ENCODE data around the gene ANAPC15. TPM values are rescaled to one million over a fixed set of nuclear protein-coding genes. Genes with fewer than 3 reads are reported as not detected.

ANAPC15 gene
- total and polyA plus RNA-seq, 2 donors (not counting 3 experiments of a cell fraction or from before 2014, with no cell fraction given) = 67.0 to 70.5 TPM

- peaks cover 49% of the 10 kb centered on the region for H3K79me2 ChIP-seq (ENCODE audit: control insufficient read depth, insufficient read depth, low read length)
- peak overlapping the region; percentile 96 for H3K4me2 ChIP-seq (ENCODE audit: insufficient read depth, low read length)
- dilution Hi-C loops (cut with MboI; ENCODE audit: extremely low pct_ligation_motif_present, low sequenced_read_pairs) (loop anchor here (10.0 kb wide), 1 partner anchor 55 kb away; no protein-coding TSS in a partner anchor), intact Hi-C loops (cut with micrococcal nuclease) (loop anchor here (1.0 to 2.0 kb wide), 6 partner anchors 8 to 65 kb away; partner anchors contain the start of genes ANAPC15 and LAMTOR1)
- H3K27me3 ChIP-seq (ENCODE audit: control insufficient read depth in 2 of 2, insufficient read depth in 2 of 2, low read length in 2 of 2) = no peaks in the 10 kb centered on the region
- no peaks in the 10 kb centered on the region for H3K9me3 ChIP-seq (replicated peaks; ENCODE audit: control insufficient read depth, insufficient read depth, low read length)
- H3K9me1 ChIP-seq (replicated peaks; ENCODE audit: control insufficient read depth, extremely low read depth, insufficient read depth, low read length) = no peaks in the 10 kb centered on the region
- peak overlapping the region; percentile 72 for H3K9ac ChIP-seq (replicated peaks; ENCODE audit: extremely low read depth, insufficient read depth, low read length)
- BruUV-seq (replicated peaks) = no TSS peak
- no peak for TF ChIP-seq POLR2AphosphoS5 (IDR thresholded peaks at IDR 0.05; ENCODE audit: insufficient read depth, low read depth, low read length)
- TF ChIP-seq CTCF (IDR thresholded peaks at IDR 0.05; ENCODE audit: extremely low read depth in 1 of 2, insufficient read depth in 1 of 2, low read depth in 1 of 2, low read length in 2 of 2) = no peak
- TF ChIP-seq JUN (IDR thresholded peaks at IDR 0.05; ENCODE audit: borderline replicate concordance, insufficient read depth, insufficient read length, low read depth) = no peak
- TF ChIP-seq POLR2A (IDR thresholded peaks at IDR 0.05; ENCODE audit: low read depth, low read length) = no peak
- no peak for TF ChIP-seq GATA2 (IDR thresholded peaks at IDR 0.05; ENCODE audit: insufficient read depth, insufficient read length, low read depth, low read length)
- no peak for TF ChIP-seq FOS (IDR thresholded peaks at IDR 0.05; ENCODE audit: borderline replicate concordance, insufficient read depth, low read length)
- no peak for TF ChIP-seq EZH2 (IDR thresholded peaks at IDR 0.05; ENCODE audit: borderline replicate concordance, low read depth, low read length, severe bottlenecking)
- TF ChIP-seq MYC (IDR thresholded peaks at IDR 0.05; ENCODE audit: low read depth, low read length) = no peak
- no peak for TF ChIP-seq MAX (IDR thresholded peaks at IDR 0.05; ENCODE audit: insufficient read depth, insufficient read length)
- H3K4me1 ChIP-seq (ENCODE audit: control insufficient read depth, extremely low read depth, insufficient read depth, low read length) = peaks cover 28% of the 10 kb centered on the region
- peak overlapping the region; percentile 94 for H3K27ac ChIP-seq (ENCODE audit: insufficient read depth, low read depth, low read length)
- no peaks in the 10 kb centered on the region for H3K36me3 ChIP-seq (ENCODE audit: control insufficient read depth in 2 of 2, extremely low read depth in 1 of 2, insufficient read depth in 2 of 2, low read length in 2 of 2)
- H3K4me3 ChIP-seq (replicated peaks in 1 of 3; ENCODE audit: insufficient read depth in 1 of 3, low read depth in 1 of 3, low read length in 3 of 3) = peak overlapping the region; percentile 64 to 82 (median 78)
- POLR2A ChIA-PET = no interaction called here
- H2AFZ ChIP-seq (ENCODE audit: low read depth, low read length) = peak overlapping the region; percentile 39
- FAIRE-seq (no peak), DNase-seq (ENCODE audit: low read depth, low spot score) (no peak)
- no peaks in the 10 kb centered on the region for H4K20me1 ChIP-seq (replicated peaks; ENCODE audit: control insufficient read depth, extremely low read depth, insufficient read depth, low read length)
- CTCF ChIA-PET = interaction anchor here (0.9 to 3.0 kb wide), 3 partner anchors 12 to 54 kb away, joined by 3 to 45 read pairs (median 3); no protein-coding TSS in a partner anchor
Measured at GRCh38 chr11:72079819-72080325, 32.6 kb downstream of the ANAPC15 start.

All from endothelial cell of umbilical vein (primary cell).